ENCODE results near the gene COL17A1.

COL17A1 gene

DNA sequence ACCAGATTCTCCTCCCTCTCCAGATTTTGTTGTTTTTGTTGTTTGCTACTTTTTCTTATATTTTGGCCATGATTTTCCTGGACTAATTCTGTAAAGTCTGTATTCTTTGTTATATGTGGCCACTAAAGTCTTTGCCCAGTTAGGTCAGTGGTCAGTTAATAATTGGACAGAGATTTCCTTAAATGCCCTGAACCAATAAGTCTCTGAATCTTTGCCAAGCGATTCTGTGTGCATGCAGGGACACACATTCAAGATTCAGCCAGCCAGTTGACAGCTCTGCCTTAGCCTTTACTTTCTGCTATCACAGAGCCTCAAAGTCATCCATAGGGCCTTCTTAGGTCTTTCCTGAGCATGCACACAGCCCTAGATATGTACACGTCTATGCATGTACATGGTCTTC, 11.0 kb upstream of the COL17A1 start:
- no peak for DNase-seq

DNA sequence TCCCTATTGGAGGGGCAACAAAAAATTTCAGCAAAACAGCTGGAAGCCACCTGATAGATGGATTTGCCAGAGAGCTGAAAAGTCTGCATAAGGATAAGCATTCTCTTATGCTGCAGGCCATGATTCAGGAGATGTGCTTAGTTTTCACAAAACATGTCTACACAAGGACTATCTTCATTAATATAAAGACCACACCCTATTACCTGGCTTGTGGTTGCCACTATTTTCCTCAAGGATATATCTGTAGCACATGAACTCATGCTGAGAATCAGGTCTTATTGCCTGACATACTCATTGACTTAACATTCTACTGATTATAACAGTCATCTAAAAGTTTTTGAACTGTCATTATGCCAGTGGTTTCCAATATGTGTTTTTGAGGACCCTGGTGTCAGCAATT, 7.1 kb upstream of the COL17A1 start:
- DNase-seq, result no peak

- no peak for DNase-seq
Measured at GRCh38 chr10:104090611-104091010, 4.9 kb upstream of the COL17A1 start.

GRCh38 chr10:104089621-104090020, 3.9 kb upstream of the COL17A1 start:
- DNase-seq, result no peak

DNA sequence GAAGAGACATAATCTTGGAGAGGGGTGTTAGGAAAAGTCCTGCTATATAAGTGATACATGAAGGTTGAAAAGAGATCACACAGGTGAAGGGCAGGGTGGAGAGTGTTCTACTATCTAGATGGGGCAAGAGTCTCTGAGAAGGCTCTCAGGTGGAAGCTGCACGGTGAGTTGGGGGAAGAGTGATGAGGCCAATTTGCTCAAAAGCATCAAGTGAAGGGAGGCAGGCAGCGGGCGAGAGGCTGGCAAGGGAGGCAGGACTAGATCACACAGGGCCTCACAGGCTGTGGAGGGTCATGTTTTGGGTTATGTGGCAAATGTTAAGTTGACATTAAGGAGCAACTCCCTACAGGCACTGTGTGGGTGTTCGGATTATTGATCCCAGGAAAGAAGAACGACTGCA, 2.6 kb upstream of the COL17A1 start:
- no peak for DNase-seq

- no peak for DNase-seq
Measured at GRCh38 chr10:104084482-104085142, 1.1 kb downstream of the COL17A1 start.

DNA sequence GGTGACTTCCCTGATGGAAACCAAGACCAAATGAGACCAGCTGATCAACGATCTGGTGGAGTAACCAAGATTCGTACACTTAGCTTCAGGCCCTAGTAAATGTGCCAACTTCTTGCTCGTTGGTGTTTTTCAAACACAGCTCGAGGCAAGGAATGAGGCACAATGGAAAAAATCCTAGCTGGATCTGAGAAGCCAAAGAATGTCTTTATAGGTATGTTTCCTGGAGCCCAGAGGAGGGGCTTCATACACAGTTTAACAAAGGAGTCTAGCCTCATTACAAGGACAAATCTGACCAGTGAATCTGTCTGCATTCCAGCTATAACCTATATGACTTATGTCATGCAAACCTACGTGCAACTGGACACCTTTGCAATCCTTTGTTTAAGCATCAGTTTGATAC, 3.7 kb downstream of the COL17A1 start:
- no peak for DNase-seq

GRCh38 chr10:104080762-104081161, 4.9 kb downstream of the COL17A1 start:
- no peak for DNase-seq

GRCh38 chr10:104077663-104078151, 8.0 kb downstream of the COL17A1 start:
- DNase-seq, result no peak

GRCh38 chr10:104077247-104077646, 8.4 kb downstream of the COL17A1 start:
- no peak for DNase-seq

- no peak for DNase-seq
Measured at GRCh38 chr10:104076743-104077160, 8.9 kb downstream of the COL17A1 start.

GRCh38 chr10:104074505-104074904, 11.2 kb downstream of the COL17A1 start:
- DNase-seq, result no peak

- DNase-seq, result peak; percentile 22
Measured at GRCh38 chr10:104072786-104073185, 12.9 kb downstream of the COL17A1 start.

DNA sequence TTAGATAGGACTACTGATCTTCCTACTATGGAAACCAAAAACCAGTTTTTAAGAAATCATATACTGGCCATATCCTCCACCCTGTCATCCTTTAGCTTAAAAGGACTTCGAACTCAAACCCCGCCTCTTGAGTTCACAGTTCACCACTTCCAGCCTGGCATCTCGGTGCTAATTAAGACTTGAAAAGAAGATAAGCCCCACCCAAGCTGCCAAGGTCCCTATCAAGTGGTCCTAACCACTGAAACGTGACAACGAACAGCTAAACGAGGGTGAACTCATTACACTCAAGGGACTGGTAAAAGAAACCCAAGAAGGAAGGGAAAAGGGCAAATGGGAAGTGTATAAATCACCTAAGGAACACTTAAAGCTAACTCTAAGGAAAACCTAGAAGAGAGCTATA, 16.1 kb downstream of the COL17A1 start:
- peak; percentile 25 for DNase-seq

- peak; percentile 69 for DNase-seq
Measured at GRCh38 chr10:104067525-104067924, 18.2 kb downstream of the COL17A1 start.

DNA sequence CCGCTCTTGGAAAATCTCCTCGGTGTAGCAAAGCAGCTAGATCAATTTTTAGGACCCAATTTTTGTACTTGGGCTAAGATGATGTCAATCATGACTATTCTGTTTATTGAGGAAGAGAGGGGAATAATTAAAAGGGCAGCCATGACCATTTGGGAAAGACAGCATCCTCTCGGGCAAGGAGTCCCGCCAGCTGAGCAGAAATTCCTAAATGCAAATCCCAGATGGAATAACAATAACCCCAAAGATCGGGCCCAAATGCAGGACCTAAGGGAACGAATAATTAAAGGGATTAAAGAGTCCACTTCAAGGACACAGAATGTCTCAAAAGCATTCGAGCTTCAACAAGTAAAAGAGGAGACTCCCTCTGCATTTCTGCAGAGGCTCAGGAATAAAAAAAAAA, 18.7 kb downstream of the COL17A1 start:
- DNase-seq, result no peak

DNA sequence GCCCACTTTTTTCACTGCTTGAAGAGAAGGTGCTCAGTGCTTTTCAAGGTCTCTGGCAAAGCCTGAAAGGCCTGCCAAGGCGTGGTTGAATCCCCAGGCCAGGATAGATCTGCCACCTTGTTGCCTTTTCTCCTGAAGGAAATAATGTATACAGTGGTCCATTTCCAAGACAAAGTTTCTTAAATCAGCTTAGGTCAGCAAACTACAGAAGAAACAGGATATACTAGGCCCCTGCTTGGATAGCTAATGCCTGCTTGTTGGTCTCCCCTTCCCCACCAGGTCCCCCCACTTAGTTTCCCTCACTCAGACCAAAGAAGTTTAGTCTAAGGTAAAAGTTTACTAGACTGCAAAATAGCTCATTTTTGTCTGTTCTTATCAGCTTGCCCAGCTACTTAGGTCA, 19.9 kb downstream of the COL17A1 start:
- DNase-seq, result no peak

GRCh38 chr10:104061196-104061595, 24.5 kb downstream of the COL17A1 start:
- no peak for DNase-seq

DNA sequence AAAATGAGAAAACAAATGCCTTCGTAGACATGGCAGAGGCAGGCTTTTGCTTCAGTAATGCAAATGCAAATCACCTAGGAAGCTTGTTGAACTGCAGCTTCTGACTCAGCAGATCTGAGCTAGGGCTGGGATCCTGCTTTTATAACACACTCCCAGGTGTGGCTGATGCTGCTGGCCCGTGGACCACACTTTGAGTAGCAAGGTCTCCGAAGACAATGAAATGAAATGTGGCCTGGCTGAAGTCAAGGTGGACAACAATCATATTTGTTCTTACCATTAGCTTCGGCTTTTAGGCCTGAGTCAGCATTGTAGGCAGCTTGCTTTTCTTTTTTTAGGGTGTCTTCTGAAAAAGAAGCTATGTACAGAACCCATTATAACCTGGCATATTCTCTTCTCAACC, 26.3 kb downstream of the COL17A1 start:
- DNase-seq, result no peak

GRCh38 chr10:104057717-104058116, 28.0 kb downstream of the COL17A1 start:
- DNase-seq, result no peak

DNA sequence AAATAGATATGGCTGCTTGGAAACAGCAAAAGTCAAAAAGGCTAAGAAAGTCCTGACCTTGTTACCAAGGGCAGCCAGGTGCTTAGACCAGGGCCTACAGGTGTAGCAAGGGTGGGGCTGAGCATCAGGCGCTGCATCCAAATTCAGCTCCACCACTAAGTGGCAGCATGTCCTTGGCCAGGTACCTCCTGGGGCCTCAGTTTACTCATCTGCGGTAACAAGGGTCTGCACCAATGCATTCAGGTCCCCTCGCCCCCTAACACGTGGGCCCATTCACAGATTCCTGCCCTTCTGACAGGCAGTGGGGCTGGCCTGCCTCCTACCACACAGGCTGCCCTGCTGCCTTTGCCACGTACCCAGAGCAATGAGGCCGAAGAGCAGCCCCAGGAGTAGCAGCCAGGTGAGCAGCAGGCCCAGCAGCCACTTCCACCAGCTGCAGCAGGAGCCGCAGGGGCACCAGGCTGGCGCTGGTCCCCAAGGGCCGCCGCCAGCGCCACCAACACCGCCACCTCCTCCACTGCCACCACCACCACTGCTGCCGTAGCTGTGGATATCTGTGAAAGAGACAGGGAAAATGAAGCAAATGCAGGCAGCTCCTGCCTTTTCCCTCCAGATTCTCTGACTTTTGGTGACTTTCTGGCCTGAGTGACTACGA, 28.9 kb downstream of the COL17A1 start:
- no peak for DNase-seq

DNA sequence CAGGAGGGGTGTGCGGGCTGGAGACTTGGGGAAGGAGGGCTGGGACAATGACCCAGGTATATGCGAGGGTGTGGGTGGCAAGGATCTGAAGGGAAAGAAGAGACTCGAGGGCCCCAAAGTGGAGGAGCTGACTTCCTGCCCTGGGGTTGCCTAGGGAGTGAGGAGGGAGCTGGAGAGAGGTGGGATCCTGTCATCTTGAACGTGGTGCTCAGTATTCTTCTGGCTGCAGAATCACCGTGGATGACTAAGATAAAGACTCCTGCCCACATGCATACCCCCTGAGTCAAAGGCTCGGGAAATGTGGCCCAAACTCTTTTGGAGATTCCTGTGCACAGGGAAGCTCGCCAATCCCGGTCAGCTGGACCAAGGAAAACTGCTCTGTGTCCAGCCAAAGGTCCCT, 31.2 kb downstream of the COL17A1 start:
- no peak for DNase-seq

DNA sequence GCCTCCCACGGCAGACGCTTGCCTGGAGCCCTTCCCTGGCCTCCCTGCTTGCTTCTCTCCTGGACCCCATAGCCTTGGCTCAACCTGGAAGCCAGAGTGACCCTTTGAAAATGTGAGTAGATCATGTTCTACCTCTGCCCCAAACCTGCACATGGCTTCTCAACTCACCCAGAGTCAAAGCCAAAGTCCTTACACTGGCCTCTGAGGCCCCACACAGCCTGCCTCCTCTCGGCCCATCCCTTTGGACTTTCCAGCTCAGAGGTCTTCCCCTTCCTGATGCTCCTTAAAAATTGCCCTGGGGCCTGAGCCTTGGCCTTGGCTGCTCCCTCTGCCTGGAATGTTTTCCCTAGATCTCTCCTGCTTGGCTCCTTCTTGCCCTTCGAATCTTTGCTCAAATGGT, 32.5 kb downstream of the COL17A1 start:
- DNase-seq, result no peak

DNA sequence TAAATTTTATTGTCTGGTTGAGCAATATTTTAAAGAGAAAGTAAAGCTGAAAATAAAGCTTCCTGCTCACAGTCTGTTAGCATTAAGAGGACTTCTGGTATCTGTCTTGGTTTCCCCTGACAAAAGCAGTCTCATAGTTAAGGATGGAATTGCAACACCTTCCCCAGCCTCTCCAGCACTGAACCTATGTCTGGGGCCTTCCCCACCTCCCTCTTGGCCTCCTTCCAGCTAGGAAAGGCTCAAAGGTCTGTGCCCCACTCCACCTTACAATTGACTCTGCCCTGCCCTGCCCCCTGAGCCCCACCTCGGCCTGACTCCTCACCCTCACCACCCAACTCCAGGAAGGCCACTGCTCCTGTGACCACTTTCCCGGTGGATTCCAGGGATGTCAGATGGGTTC, 33.2 kb downstream of the COL17A1 start:
- DNase-seq, result no peak

Data from islet precursor cell (in vitro differentiated cells).